Mesenchymal stem cell (in vitro differentiated cells and primary cell): ENCODE measurements around the gene KRTAP10-12.

Experiments used
- DNase-seq: peaks from one replicate; pipeline ENCODE4 v3.0.0-alpha.2; 2013
- H2AFZ ChIP-seq: one replicate; pipeline ENCODE4 v1.6.1; 2013; ENCODE audit warnings: low read depth, mild to moderate bottlenecking, control low read depth, inconsistent platforms, low read length, moderate library complexity
- H2AK5ac ChIP-seq: 2 replicates; pipeline ENCODE4 v1.6.1; 2013; ENCODE audit warnings: low read length, moderate library complexity, mild to moderate bottlenecking, inconsistent platforms; ENCODE audit not compliant: severe bottlenecking
- H2BK120ac ChIP-seq: one replicate; pipeline ENCODE4 v1.6.1; 2013; ENCODE audit warnings: low read depth, mild to moderate bottlenecking, inconsistent platforms, low read length, moderate library complexity
- H2BK12ac ChIP-seq, 2 experiments: one replicate each; pipeline ENCODE4 v1.6.1; 2013; ENCODE audit warnings: inconsistent platforms in 2 of 2, low read length in 2 of 2, mild to moderate bottlenecking in 2 of 2, moderate library complexity in 2 of 2, control low read depth in 1 of 2
- H2BK15ac ChIP-seq: one replicate; pipeline ENCODE4 v1.6.1; 2013; ENCODE audit warnings: mild to moderate bottlenecking, low read depth, inconsistent platforms; ENCODE audit not compliant: poor library complexity, severe bottlenecking
- H2BK5ac ChIP-seq: 2 replicates; pipeline ENCODE4 v1.6.1; 2013; ENCODE audit warnings: low read depth, mild to moderate bottlenecking, low read length, control low read depth, inconsistent platforms; ENCODE audit not compliant: poor library complexity, severe bottlenecking
- H3K14ac ChIP-seq, 2 experiments: one replicate each; pipeline ENCODE4 v1.6.1; 2013; ENCODE audit warnings: inconsistent platforms in 2 of 2, low read length in 2 of 2, control low read depth in 1 of 2, mild to moderate bottlenecking in 1 of 2, moderate library complexity in 1 of 2
- H3K18ac ChIP-seq, 2 experiments: one replicate each; pipeline ENCODE4 v1.6.1; 2013; ENCODE audit warnings: inconsistent platforms in 2 of 2, low read length in 2 of 2, control low read depth in 1 of 2, low read depth in 1 of 2, mild to moderate bottlenecking in 1 of 2
- H3K23ac ChIP-seq, 2 experiments: one replicate each; pipeline ENCODE4 v1.6.1; 2013; ENCODE audit warnings: inconsistent platforms in 2 of 2, low read length in 2 of 2, mild to moderate bottlenecking in 2 of 2, moderate library complexity in 2 of 2, control low read depth in 1 of 2
- H3K27ac ChIP-seq: 2 replicates; pipeline ENCODE4 v1.5.1; 2013; ENCODE audit warnings: mild to moderate bottlenecking, moderate library complexity, low read length, control low read depth, inconsistent platforms; ENCODE audit not compliant: poor library complexity, severe bottlenecking
- H3K27me3 ChIP-seq, 2 experiments: 2 replicates each; pipeline versions ENCODE4 v1.6.1 to v1.7.0; 2013; ENCODE audit warnings: low read length in 2 of 2, mild to moderate bottlenecking in 2 of 2, moderate library complexity in 2 of 2, control low read depth in 1 of 2, inconsistent platforms in 1 of 2; ENCODE audit not compliant: control insufficient read depth in 1 of 2, insufficient read depth in 1 of 2
- H3K36me3 ChIP-seq, 2 experiments: 2 replicates each; pipeline versions ENCODE4 v1.6.1 to v1.7.0; 2013; ENCODE audit warnings: low read length in 2 of 2, control low read depth in 1 of 2, inconsistent platforms in 1 of 2, low read depth in 1 of 2, mild to moderate bottlenecking in 1 of 2; ENCODE audit not compliant: insufficient read depth in 2 of 2, control insufficient read depth in 1 of 2
- H3K4ac ChIP-seq, 2 experiments: one replicate each; pipeline ENCODE4 v1.6.1; 2013; ENCODE audit warnings: inconsistent platforms in 2 of 2, low read length in 2 of 2, mild to moderate bottlenecking in 2 of 2, moderate library complexity in 2 of 2, control low read depth in 1 of 2, low read depth in 1 of 2
- H3K4me1 ChIP-seq: 2 replicates; pipeline ENCODE4 v1.6.1; 2013; ENCODE audit warnings: low read depth, low read length, control low read depth; ENCODE audit not compliant: control insufficient read depth, insufficient read depth
- H3K4me2 ChIP-seq: 2 replicates; pipeline ENCODE4 v1.6.1; 2013; ENCODE audit warnings: low read length, mild to moderate bottlenecking, inconsistent platforms; ENCODE audit not compliant: poor library complexity, severe bottlenecking
- H3K4me3 ChIP-seq, 2 experiments: 2 replicates each; pipeline versions ENCODE4 v1.5.1 to v1.7.0; 2013; ENCODE audit warnings: low read length in 2 of 2, mild to moderate bottlenecking in 2 of 2, control low read depth in 1 of 2, low read depth in 1 of 2; ENCODE audit not compliant: insufficient read depth in 1 of 2
- H3K79me1 ChIP-seq: replicated peaks from 2 replicates; pipeline ENCODE4 v1.6.1; 2013; ENCODE audit warnings: mild to moderate bottlenecking, control low read depth, low read length, inconsistent platforms; ENCODE audit not compliant: poor library complexity, severe bottlenecking
- H3K9ac ChIP-seq: 2 replicates; pipeline ENCODE4 v1.7.0; 2013; ENCODE audit warnings: mild to moderate bottlenecking, low read length, moderate library complexity
- H3K9me3 ChIP-seq: 2 replicates; pipeline ENCODE4 v1.7.0; 2013; ENCODE audit warnings: mild to moderate bottlenecking, low read length; ENCODE audit not compliant: control insufficient read depth
- H4K8ac ChIP-seq: one replicate; pipeline ENCODE4 v1.6.1; 2013; ENCODE audit warnings: inconsistent platforms, mild to moderate bottlenecking, low read length, moderate library complexity
- H4K91ac ChIP-seq: one replicate; pipeline ENCODE4 v1.6.1; 2013; ENCODE audit warnings: mild to moderate bottlenecking, low read length, inconsistent platforms
- WGBS: methylation state at CpG from one replicate; pipeline ENCODE4 v1.1.7; 2013; ENCODE audit warnings: mixed read lengths; 5-methylcytosine and 5-hydroxymethylcytosine counted together

The KRTAP10-12 gene

DNA sequence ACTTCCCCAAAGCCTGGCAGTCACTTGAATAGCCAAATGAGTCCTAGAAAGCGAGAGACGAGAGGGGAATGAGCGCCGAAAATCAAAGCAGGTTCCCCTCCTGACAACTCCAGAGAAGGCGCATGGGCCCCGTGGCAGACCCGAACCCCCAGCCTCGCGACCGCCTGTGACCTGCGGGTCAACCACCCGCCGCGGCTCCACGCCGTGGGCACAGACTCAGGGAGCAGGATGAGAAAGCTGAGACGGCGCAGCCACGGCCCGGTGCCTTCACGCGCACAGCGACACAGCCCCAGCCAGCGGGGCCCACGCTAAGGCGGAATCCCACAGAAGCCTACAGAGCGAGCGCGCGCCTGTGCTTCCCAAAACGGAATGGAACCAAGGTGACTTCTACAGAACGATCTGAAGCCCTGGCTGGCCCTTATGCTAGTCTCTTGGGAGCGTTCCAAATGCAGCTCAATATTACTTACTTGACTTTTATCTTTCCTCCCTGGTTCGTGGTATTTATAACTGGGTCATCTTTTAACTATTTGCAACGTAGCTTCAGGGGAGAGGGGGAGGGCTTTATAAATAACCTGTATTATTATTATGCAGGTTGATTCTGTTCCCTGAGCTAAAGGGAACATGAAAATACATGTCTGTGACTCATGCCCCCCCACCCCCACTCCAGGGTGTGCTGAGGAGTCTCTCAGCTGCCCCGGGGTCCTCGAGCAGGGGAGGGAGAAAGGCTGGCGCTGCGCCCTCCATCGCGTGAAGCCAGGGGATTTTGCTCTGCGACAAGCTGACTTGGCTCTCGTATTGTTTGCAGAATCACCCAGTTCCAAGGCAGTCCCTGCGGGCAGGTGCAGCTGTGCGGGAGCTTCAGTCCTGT lies 12.7 kb downstream of the KRTAP10-12 start:
- H2BK5ac ChIP-seq = no peak overlapping the region
- H3K36me3 ChIP-seq = peaks cover 0 to 2% of the 10 kb centered on the region in 2 experiments
- peak overlapping the region in 1 of 2 experiments; percentile 9 for H3K4me3 ChIP-seq
- H3K9ac ChIP-seq = no peak overlapping the region
- H2BK12ac ChIP-seq = no peak overlapping the region
- no peak overlapping the region for H2AFZ ChIP-seq
- 6% methylated on average over 40 of the region's 45 CpGs for WGBS
- H2AK5ac ChIP-seq = no peak overlapping the region
- DNase-seq = no peak
- peak overlapping the region; percentile 30 for H3K4me2 ChIP-seq
- no peaks in the 10 kb centered on the region for H3K9me3 ChIP-seq
- no peak overlapping the region for H3K23ac ChIP-seq
- no peak overlapping the region for H2BK15ac ChIP-seq
- no peak overlapping the region for H3K4ac ChIP-seq
- H4K91ac ChIP-seq = no peak overlapping the region
- H2BK120ac ChIP-seq = no peak overlapping the region
- peaks cover 81 to 90% of the 10 kb centered on the region in 2 experiments for H3K27me3 ChIP-seq
- H4K8ac ChIP-seq = no peak overlapping the region
- H3K4me1 ChIP-seq = peaks cover 18% of the 10 kb centered on the region
- no peak overlapping the region for H3K18ac ChIP-seq
- H3K27ac ChIP-seq = no peak overlapping the region
- no peaks in the 10 kb centered on the region for H3K79me1 ChIP-seq
- no peak overlapping the region for H3K14ac ChIP-seq

GRCh38 chr21:44710294-44710665 lies 13.3 kb downstream of the KRTAP10-12 start:
- H3K27me3 ChIP-seq = peaks cover 86 to 93% of the 10 kb centered on the region in 2 experiments
- no peak overlapping the region for H3K23ac ChIP-seq
- no peak overlapping the region for H2BK5ac ChIP-seq
- H3K79me1 ChIP-seq = no peaks in the 10 kb centered on the region
- no peak overlapping the region for H3K4ac ChIP-seq
- no peak overlapping the region for H3K18ac ChIP-seq
- no peak overlapping the region for H2AK5ac ChIP-seq
- H2BK120ac ChIP-seq = no peak overlapping the region
- H3K14ac ChIP-seq = no peak overlapping the region
- no peak overlapping the region for H2BK15ac ChIP-seq
- no peak overlapping the region for H3K9ac ChIP-seq
- no peak overlapping the region for H3K27ac ChIP-seq
- no peak overlapping the region for H4K91ac ChIP-seq
- H2AFZ ChIP-seq = no peak overlapping the region
- peaks cover 0 to 2% of the 10 kb centered on the region in 2 experiments for H3K36me3 ChIP-seq
- no peaks in the 10 kb centered on the region for H3K9me3 ChIP-seq
- WGBS = under 1% methylated on average over 17 of the region's 17 CpGs
- H3K4me1 ChIP-seq = peaks cover 18% of the 10 kb centered on the region
- H3K4me2 ChIP-seq = no peak overlapping the region
- H4K8ac ChIP-seq = no peak overlapping the region
- no peak overlapping the region for H2BK12ac ChIP-seq
- no peak overlapping the region for H3K4me3 ChIP-seq
- DNase-seq = no peak

- DNase-seq = no peak
- 2% methylated on average over 19 of the region's 20 CpGs for WGBS
Measured at GRCh38 chr21:44710756-44711326, 13.9 kb downstream of the KRTAP10-12 start.

More at GRCh38 chr21:44710756-44711326, 13.9 kb downstream of the KRTAP10-12 start:
- no peak overlapping the region for H2BK5ac ChIP-seq
- H3K18ac ChIP-seq = no peak overlapping the region
- no peak overlapping the region for H3K27ac ChIP-seq
- H3K23ac ChIP-seq = no peak overlapping the region
- no peaks in the 10 kb centered on the region for H3K79me1 ChIP-seq
- no peak overlapping the region for H3K4me2 ChIP-seq
- H2BK12ac ChIP-seq = no peak overlapping the region
- H3K4ac ChIP-seq = no peak overlapping the region
- H2BK15ac ChIP-seq = no peak overlapping the region
- H4K91ac ChIP-seq = no peak overlapping the region
- H2AFZ ChIP-seq = no peak overlapping the region
- peaks cover 18% of the 10 kb centered on the region for H3K4me1 ChIP-seq
- H3K36me3 ChIP-seq = peaks cover 0 to 2% of the 10 kb centered on the region in 2 experiments
- H2BK120ac ChIP-seq = no peak overlapping the region
- H3K9me3 ChIP-seq = no peaks in the 10 kb centered on the region
- H3K9ac ChIP-seq = no peak overlapping the region
- no peak overlapping the region for H2AK5ac ChIP-seq
- H4K8ac ChIP-seq = no peak overlapping the region
- H3K14ac ChIP-seq = no peak overlapping the region
- H3K4me3 ChIP-seq = no peak overlapping the region
- peaks cover 91 to 97% of the 10 kb centered on the region in 2 experiments for H3K27me3 ChIP-seq
